ENCODE measurements around the gene SYCP2L.
A peak's percentile ranks its signal among the peaks of the same experiment; 100 is the strongest.
"Not testable (repeated sequence)": the region's sequence is repeated elsewhere in the genome, so short reads cannot be mapped to it uniquely, and the experiment has no call there.

Gene SYCP2L

GRCh38 chr6:10904015-10904414 lies 17.2 kb downstream of the SYCP2L start:
- peaks cover 52% of the 10 kb centered on the region for H3K27me3 ChIP-seq (replicated peaks; ENCODE audit: insufficient read depth, low read length)
- H3K9me2 ChIP-seq (replicated peaks; ENCODE audit: insufficient read depth, low read length): no peaks in the 10 kb centered on the region
- H3K4me1 ChIP-seq (ENCODE audit: low read length): peaks cover 10% of the 10 kb centered on the region
- H3K36me3 ChIP-seq (replicated peaks; ENCODE audit: insufficient read depth, low read length): no peaks in the 10 kb centered on the region
- H3K9me3 ChIP-seq (replicated peaks; ENCODE audit: insufficient read depth, low read length): no peaks in the 10 kb centered on the region
- H3K4me3 ChIP-seq (ENCODE audit: low read length): no peak overlapping the region
- peaks cover 9% of the 10 kb centered on the region; the same call in 1 of the 2 replicates for H3F3A ChIP-seq (ENCODE audit: insufficient read depth, low read length)
- H3K27ac ChIP-seq (ENCODE audit: low read length): no peak overlapping the region
- no peak for TF ChIP-seq EZH2phosphoT487 (IDR thresholded peaks at IDR 0.05; ENCODE audit: low read length)
- TF ChIP-seq, protein P1, sequence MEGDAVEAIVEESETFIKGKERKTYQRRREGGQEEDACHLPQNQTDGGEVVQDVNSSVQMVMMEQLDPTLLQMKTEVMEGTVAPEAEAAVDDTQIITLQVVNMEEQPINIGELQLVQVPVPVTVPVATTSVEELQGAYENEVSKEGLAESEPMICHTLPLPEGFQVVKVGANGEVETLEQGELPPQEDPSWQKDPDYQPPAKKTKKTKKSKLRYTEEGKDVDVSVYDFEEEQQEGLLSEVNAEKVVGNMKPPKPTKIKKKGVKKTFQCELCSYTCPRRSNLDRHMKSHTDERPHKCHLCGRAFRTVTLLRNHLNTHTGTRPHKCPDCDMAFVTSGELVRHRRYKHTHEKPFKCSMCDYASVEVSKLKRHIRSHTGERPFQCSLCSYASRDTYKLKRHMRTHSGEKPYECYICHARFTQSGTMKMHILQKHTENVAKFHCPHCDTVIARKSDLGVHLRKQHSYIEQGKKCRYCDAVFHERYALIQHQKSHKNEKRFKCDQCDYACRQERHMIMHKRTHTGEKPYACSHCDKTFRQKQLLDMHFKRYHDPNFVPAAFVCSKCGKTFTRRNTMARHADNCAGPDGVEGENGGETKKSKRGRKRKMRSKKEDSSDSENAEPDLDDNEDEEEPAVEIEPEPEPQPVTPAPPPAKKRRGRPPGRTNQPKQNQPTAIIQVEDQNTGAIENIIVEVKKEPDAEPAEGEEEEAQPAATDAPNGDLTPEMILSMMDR (IDR thresholded peaks at IDR 0.05; ENCODE audit: low read length): no peak
- no peak for TF ChIP-seq EZH2 (optimal IDR thresholded peaks at IDR 0.05; ENCODE audit: low read depth, low read length)
- H3K4me2 ChIP-seq (ENCODE audit: low read depth, low read length): no peak overlapping the region
- no peak overlapping the region for H2AFZ ChIP-seq (ENCODE audit: low read length)
- no peak for DNase-seq
- H3K9ac ChIP-seq (ENCODE audit: low read length): no peak overlapping the region
- no peaks in the 10 kb centered on the region for H3K79me2 ChIP-seq (ENCODE audit: low read length)
- H4K20me1 ChIP-seq (ENCODE audit: insufficient read depth, low read length): no peaks in the 10 kb centered on the region

- 0 out of 2 replicates have a peak, but pooled peaks cover 4% of the 10 kb centered on the region for H3K4me1 ChIP-seq (ENCODE audit: low read length)
- TF ChIP-seq EZH2phosphoT487 (IDR thresholded peaks at IDR 0.05; ENCODE audit: low read length) (no peak), EZH2 (optimal IDR thresholded peaks at IDR 0.05; ENCODE audit: low read depth, low read length) (no peak)
- TF ChIP-seq, protein P1 (IDR thresholded peaks at IDR 0.05; ENCODE audit: low read length): no peak
- H3K9me3 ChIP-seq (replicated peaks; ENCODE audit: insufficient read depth, low read length): no peaks in the 10 kb centered on the region
- peaks cover 19% of the 10 kb centered on the region for H3K27me3 ChIP-seq (replicated peaks; ENCODE audit: insufficient read depth, low read length)
- no peaks in the 10 kb centered on the region for H3K79me2 ChIP-seq (ENCODE audit: low read length)
- H3K4me3 ChIP-seq (ENCODE audit: low read length): no peak overlapping the region
- DNase-seq: peak; percentile 34
- no peak overlapping the region for H3K27ac ChIP-seq (ENCODE audit: low read length)
- no peak overlapping the region for H3K9ac ChIP-seq (ENCODE audit: low read length)
- H3F3A ChIP-seq (ENCODE audit: insufficient read depth, low read length): no peaks in the 10 kb centered on the region
- no peaks in the 10 kb centered on the region for H4K20me1 ChIP-seq (ENCODE audit: insufficient read depth, low read length)
- no peak overlapping the region for H2AFZ ChIP-seq (ENCODE audit: low read length)
- H3K9me2 ChIP-seq (replicated peaks; ENCODE audit: insufficient read depth, low read length): no peaks in the 10 kb centered on the region
- no peak overlapping the region for H3K4me2 ChIP-seq (ENCODE audit: low read depth, low read length)
- H3K36me3 ChIP-seq (replicated peaks; ENCODE audit: insufficient read depth, low read length): no peaks in the 10 kb centered on the region
These were observed 21.4 kb downstream of the SYCP2L start for GRCh38 chr6:10908228-10908627.

DNA sequence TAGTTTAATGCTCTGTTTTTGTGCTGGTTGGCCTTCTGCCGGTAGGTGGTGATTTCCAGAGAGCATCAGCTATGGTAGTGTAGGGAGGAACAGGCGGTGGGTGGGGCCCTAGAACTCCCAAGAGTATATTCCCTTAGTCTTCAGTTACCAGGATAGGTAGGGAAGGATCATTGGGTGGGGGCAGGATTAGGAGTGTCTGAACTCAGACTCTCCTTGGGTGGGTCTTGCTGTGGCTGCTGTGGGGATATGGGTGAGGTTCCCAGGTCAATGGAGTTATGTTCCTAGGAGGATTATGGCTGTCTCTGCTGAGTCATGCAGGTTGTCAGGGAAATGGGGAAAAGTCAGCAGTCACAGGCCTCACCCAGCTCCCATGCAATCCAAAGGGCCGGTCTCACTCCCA lies 32.7 kb downstream of the SYCP2L start:
- not testable (repeated sequence) for H3K4me1 ChIP-seq (ENCODE audit: low read length); H3K36me3 ChIP-seq (replicated peaks; ENCODE audit: insufficient read depth, low read length); H3K9ac ChIP-seq (ENCODE audit: low read length); DNase-seq; H3K9me3 ChIP-seq (replicated peaks; ENCODE audit: insufficient read depth, low read length); H3F3A ChIP-seq (ENCODE audit: insufficient read depth, low read length); H4K20me1 ChIP-seq (ENCODE audit: insufficient read depth, low read length); H3K4me2 ChIP-seq (ENCODE audit: low read depth, low read length); H3K9me2 ChIP-seq (replicated peaks; ENCODE audit: insufficient read depth, low read length); H3K27ac ChIP-seq (ENCODE audit: low read length); H2AFZ ChIP-seq (ENCODE audit: low read length); H3K4me3 ChIP-seq (ENCODE audit: low read length); H3K27me3 ChIP-seq (replicated peaks; ENCODE audit: insufficient read depth, low read length); H3K79me2 ChIP-seq (ENCODE audit: low read length)

DNA sequence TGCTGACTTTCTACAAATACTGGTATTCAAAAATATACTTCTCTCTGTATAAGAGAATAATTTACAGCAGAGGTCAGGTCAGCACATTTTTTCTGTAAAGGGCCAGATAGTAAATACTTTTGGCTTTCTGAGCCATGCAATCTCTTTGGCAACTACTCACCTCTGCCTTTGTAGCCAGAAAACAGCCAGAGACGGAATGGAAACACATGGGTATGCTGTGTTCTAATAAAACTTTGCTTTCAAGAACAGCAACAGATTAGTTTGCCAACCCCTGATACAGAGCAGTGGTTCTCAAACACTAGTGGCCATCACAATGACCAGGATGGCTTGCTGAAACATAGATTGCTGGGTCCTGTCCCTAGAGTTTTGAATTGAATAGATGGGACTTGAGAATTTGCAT lies 46.3 kb downstream of the SYCP2L start:
- no peaks in the 10 kb centered on the region for H3K27me3 ChIP-seq (replicated peaks; ENCODE audit: insufficient read depth, low read length)
- H3F3A ChIP-seq (ENCODE audit: insufficient read depth, low read length): no peaks in the 10 kb centered on the region
- no peaks in the 10 kb centered on the region for H4K20me1 ChIP-seq (ENCODE audit: insufficient read depth, low read length)
- TF ChIP-seq EZH2phosphoT487 (IDR thresholded peaks at IDR 0.05; ENCODE audit: low read length) (no peak), EZH2 (optimal IDR thresholded peaks at IDR 0.05; ENCODE audit: low read depth, low read length) (no peak)
- TF ChIP-seq, protein P1 (IDR thresholded peaks at IDR 0.05; ENCODE audit: low read length): no peak
- no peak overlapping the region for H3K9ac ChIP-seq (ENCODE audit: low read length)
- no peak overlapping the region for H3K4me3 ChIP-seq (ENCODE audit: low read length)
- no peak overlapping the region for H3K4me2 ChIP-seq (ENCODE audit: low read depth, low read length)
- H3K27ac ChIP-seq (ENCODE audit: low read length): no peak overlapping the region
- H3K9me2 ChIP-seq (replicated peaks; ENCODE audit: insufficient read depth, low read length): no peaks in the 10 kb centered on the region
- H3K79me2 ChIP-seq (ENCODE audit: low read length): no peaks in the 10 kb centered on the region
- DNase-seq: no peak
- H2AFZ ChIP-seq (ENCODE audit: low read length): no peak overlapping the region
- no peaks in the 10 kb centered on the region for H3K4me1 ChIP-seq (ENCODE audit: low read length)
- H3K36me3 ChIP-seq (replicated peaks; ENCODE audit: insufficient read depth, low read length): no peaks in the 10 kb centered on the region
- no peaks in the 10 kb centered on the region for H3K9me3 ChIP-seq (replicated peaks; ENCODE audit: insufficient read depth, low read length)

All from MM.1S (cell line).